ENCODE data around the gene EPHA4. TPM values are rescaled to one million over a fixed set of nuclear protein-coding genes. Genes with fewer than 3 reads are reported as not detected.

Gene EPHA4
- total RNA-seq, 1 donor from 2014 or later: 16.9 TPM

DNA sequence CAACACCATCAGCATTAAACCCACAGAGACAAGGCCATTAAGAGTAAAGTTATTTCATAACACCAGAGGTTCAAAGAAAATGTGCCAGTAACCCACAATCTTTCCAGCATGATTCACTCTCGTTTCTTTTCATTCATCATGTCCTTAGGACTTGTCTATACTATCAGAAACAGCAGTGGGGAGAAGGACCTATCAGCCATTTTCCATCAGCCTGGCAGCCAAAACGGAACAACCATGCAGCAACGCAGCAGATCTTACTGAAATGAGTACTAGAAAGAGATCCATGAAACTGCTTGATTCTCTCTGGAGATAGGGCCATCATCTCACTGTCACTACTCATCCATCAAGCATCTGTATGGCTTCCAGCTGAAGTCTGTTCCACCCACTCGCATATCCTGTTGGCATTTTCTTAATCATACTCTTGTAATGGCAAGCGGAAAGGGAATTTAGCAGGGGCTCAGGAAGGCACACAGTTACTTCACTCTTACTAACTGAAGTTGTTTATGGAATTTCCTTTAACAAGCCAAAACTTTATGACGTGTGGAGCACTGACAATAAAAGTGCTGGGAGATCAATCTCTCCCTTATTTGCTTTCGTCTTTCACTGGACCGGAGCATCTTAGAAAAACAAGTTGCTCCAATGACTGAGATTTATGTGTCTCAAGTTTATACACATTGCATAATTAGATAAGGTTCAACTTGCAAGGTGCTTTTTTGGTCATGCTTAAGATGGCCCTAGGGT is 69.7 kb downstream of the EPHA4 start:
- no peak for ATAC-seq

DNA sequence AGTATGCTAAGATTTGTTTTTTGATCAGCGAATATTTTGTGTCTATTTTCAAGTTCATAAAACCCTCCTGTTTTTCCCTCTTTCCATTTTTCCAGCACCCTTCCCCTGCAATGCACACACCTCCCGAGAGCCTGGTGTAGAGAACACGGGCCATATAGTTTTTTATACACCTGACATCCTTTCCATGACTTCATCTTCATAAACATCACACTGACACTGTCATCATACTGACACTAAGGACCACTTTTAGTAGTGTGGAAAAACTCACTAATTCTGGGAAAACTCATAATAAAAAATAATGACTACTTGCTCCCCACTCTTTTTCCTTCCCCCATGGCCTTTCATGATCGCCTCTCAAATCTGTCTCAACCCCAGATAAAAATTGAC is 70.2 kb downstream of the EPHA4 start:
- no peak for ATAC-seq

DNA sequence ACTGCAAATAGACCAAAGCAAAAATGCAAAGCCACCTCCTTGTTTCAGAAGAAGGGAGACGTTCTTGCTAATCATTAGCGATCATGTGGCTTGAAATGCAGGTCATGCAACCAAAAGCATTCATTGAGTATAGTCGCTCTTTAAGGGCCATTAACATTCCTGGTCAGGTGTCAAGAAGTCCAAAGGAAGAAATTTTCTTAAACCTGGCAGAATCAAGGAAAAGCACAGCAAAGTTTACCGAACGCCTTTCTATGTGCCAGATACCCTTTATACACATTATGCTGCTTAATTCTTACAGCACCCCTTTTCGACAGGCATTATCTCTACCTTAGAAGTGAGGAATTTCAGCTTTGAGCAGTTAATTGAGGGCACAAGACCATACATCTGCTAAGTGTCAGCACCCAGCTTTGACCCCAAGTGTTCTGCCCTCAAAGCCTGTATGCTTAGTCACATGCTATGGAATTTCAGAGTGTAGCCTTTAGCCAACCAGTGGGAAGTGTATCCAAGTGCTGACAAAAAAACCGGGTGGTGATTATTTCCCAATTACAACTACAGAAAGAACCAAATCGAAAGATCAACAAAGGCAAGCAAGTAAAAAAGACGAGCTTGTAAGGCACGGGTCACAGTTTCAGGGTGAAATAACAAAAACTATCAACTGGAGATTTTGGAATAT is 70.8 kb downstream of the EPHA4 start:
- ATAC-seq: no peak

DNA sequence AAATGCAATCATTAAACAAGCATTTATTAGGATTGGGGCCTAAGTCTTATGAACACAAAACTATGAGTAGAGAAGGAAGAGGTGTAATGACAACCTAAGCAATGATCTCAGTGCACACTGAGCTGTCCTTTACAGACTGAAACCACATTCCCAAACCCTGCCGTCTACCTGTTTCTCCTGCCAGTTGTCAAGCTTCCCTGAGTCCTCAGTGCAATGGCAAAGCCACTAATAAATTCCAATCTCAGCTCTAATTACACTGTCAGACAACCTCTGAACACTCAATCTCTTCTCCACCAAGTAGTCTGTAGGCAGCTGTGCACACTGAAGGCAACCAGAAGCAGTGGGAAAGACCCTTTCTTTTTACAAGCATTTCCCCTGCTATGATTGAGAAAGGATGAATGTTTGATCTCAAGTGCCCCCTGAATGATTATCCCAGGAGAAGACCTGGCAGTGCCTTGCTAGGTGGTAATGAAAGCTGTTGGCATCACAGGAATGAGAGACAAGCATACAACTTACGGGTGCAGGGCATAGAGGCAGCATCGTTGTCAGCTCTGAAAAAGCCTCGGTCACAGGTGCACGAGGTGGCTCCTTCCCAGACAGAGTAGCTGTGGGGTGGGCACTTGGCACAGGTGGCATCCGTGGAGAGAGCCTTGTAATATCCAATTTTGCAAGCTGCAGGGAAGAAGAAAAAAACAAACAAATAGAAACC is 71.4 kb downstream of the EPHA4 start:
- no peak for ATAC-seq

DNA sequence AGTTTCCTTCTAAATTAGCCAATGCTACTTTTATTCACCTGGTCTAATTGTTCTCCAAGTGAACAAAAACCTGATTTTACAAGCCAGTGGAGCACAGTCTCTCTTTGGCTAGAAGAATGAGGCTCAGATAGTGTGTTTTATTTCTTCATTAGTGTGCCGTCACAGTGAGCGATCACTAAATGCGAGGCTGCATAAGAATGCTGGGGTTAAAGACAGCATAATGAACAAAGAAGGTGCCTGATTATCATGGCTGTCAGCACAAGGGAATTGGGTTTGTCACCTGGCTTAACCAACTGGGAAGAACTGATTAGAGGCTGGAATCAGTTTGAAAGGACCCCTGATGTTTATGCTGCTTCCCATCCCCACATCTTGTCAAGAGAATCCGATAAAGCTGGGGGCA is 76.4 kb downstream of the EPHA4 start:
- no peak for ATAC-seq

GRCh38 chr2:221494556-221494955 is 77.5 kb downstream of the EPHA4 start:
- no peak for ATAC-seq

- no peak for ATAC-seq
These were observed 78.7 kb downstream of the EPHA4 start for GRCh38 chr2:221493391-221493790.

DNA sequence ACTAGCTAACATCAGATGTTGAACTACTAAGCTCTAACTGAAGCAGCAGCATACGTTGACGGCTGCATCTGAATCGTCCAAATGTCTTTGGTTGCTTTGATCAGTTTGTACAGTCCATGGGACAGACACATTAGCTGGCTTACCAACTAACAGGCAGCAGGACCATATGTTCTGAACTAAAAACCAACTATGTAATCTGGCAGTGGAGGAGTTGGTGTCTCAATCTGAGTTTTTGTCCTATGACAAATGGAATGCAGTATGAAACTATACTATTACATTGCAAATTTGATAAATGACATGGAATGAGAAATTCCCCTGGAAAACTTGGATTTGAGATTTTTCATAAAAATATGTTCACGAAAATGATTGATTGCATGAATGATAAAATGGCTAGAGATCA is 79.5 kb downstream of the EPHA4 start:
- no peak for ATAC-seq

DNA sequence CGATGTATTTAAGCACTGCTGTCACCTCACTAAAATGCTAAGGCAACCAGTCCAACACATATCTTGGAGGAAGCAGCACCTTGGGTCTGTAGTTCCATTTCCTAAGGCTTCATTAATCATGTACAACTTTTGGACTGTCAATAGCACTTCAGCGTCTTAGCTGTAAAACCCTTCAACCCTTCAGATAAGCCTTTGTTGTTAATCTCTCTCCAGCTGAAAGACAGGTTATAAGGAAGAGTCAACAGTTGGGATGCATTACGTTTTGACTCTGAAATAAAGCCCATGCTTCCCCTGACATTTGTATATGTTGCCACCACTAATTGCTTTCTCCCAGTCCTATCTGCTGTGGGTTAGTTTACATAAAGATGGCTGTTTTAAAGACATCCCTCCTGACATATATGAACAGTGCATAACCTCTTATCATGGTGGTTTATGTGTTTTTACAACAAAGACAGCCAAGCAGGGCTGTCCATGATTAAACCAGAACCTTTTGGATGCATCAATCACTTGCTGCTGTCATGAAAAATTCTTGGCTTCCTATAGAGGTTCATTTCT is 81.5 kb downstream of the EPHA4 start:
- no peak for ATAC-seq

- ATAC-seq: no peak
These were observed 83.8 kb downstream of the EPHA4 start for GRCh38 chr2:221488136-221488807.

DNA sequence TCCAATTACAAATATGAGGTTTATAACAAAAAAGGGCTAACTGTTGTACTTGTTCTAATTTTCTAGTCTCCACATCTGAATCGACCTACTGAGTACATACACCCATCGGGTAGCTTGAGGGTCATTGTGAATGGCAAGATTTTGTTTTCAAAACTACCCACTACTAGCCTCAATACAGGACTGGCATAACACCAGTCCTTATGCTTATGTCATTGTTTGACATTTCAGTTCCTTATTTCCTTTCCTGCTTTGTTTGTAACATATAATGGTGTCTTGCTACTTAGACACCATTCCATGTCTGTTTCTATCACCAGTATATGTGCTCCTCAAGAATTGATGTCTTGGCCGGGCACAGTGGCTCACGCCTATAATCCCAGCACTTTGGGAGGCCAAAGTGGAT is 86.0 kb downstream of the EPHA4 start:
- ATAC-seq: no peak

GRCh38 chr2:221485503-221485870 is 86.6 kb downstream of the EPHA4 start:
- no peak for ATAC-seq

GRCh38 chr2:221484761-221485502 is 87.2 kb downstream of the EPHA4 start:
- no peak for ATAC-seq

- ATAC-seq: no peak
These were observed 89.2 kb downstream of the EPHA4 start for GRCh38 chr2:221482666-221483455.

- no peak for ATAC-seq
These were observed 91.3 kb downstream of the EPHA4 start for GRCh38 chr2:221480821-221481220.

- no peak for ATAC-seq
These were observed 91.9 kb downstream of the EPHA4 start for GRCh38 chr2:221480163-221480562.

DNA sequence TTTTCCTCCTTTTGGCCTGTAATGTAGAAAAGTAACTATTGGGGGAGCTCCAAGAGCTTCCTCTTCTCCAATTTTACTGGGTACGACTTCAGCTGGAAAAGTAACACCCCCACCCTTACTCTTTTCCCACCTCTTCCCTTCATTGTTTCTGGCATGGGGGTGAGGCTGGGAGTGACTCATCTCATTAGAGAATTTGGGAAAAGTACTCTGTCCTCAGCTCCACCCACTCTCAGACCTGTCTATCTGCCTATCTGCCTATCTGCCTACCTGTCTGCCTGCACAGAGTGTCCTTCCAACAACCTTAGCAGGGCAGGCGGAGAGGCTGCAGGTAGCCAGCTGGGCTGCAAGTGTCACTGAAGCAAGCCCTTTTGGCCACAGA is 93.6 kb downstream of the EPHA4 start:
- ATAC-seq: no peak

- ATAC-seq: no peak
These were observed 94.2 kb downstream of the EPHA4 start for GRCh38 chr2:221477714-221478484.

DNA sequence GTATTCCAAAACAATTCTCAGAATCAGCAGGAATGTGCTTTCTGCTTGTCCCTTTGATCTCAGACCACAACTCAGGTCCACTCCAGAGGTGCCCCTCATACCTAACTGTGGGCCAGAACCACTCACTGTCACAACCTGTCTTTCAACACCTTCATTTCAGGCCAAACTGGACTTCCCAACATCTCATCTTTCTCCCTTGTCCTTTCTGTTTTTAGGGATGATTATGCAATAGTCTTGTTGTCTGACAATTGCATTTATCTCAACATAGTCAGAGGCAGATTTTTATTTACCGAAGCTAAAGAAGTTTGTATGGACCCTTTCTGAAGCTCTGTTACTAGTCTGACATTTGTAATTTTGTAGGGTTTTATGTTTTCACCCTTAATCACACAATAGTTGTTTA is 95.9 kb downstream of the EPHA4 start:
- ATAC-seq: no peak

DNA sequence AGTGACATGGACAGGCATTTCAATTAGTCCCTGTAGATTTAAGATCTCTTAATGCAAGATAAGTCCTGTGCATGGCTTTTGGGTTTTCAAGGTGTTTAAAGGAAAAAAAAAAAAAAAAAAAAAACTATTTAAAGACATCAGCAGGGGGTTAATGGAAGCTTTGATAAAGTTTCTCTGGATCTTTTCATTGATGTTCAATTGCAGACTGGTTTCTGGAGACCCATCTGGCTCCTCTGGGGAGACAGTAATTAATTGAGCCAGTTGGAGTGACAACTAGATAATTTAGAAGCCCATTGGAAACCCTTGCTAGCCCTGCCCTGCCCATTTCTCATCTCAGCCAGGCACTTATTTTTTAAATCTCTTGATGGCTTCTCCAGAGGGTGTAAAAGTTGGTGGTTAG is 98.7 kb downstream of the EPHA4 start:
- no peak for ATAC-seq

DNA sequence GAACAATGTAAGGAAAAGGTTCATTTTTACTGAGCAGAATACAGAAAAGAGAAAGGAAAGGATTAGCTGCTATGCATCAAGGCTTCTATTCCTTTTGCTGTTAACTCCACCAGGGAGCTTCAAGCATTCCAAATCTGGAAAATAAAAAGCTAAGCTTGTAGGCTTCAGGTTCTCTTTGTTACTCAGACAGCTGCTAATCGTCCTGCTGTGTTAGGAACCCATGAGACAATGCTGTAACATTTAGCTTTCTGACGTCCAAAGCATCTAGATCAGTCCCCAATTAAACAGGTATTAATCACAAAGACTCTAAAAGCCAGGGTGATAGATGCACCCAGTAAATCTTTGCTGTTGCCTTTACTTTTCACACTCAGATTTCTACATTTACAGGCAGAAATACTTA is 103.8 kb downstream of the EPHA4 start:
- no peak for ATAC-seq

Data from esophagus mucosa (tissue), 1 donor.